WTC11 (cell line): ENCODE data around the gene LHX5.

Experiments used
- ESRRA ChIP-seq: sonication (generic); formaldehyde crosslinking; IDR thresholded peaks from 2 replicates; pipeline ENCODE4 v1.8.1; 2022; ENCODE audit warnings: mild to moderate bottlenecking, missing genetic modification reagents, borderline replicate concordance
- NR1H2 ChIP-seq: sonication (generic); formaldehyde crosslinking; IDR thresholded peaks from 2 replicates; pipeline ENCODE4 v1.9.0; 2021; ENCODE audit warnings: mild to moderate bottlenecking, moderate library complexity, missing genetic modification reagents
- OVOL2 ChIP-seq: fragments of 250-450 bp; sonication (Bioruptor Pico); IDR thresholded peaks from 2 replicates; pipeline ENCODE4 v1.9.0; 2021; ENCODE audit warnings: mild to moderate bottlenecking, borderline replicate concordance
- TEAD4 ChIP-seq: sonication (generic); formaldehyde crosslinking; IDR thresholded peaks from 2 replicates; pipeline ENCODE4 v1.8.0; 2022; ENCODE audit warnings: mild to moderate bottlenecking, missing genetic modification reagents
- ZNF232 ChIP-seq: sonication (generic); formaldehyde crosslinking; IDR thresholded peaks from 2 replicates; pipeline ENCODE4 v1.8.0; 2022; ENCODE audit warnings: mild to moderate bottlenecking, missing genetic modification reagents
- ZNF396 ChIP-seq: fragments of 250-450 bp; sonication (Bioruptor Pico); IDR thresholded peaks from 2 replicates; pipeline ENCODE4 v1.8.0; 2021; ENCODE audit warnings: mild to moderate bottlenecking, moderate library complexity, borderline replicate concordance
- TF ChIP-seq, protein P1 (sequence below): fragments of 200-600 bp; IDR thresholded peaks from 2 replicates; pipeline ENCODE4 v1.8.0; 2022; ENCODE audit warnings: antibody characterized with exemption
- TF ChIP-seq, protein P2 (sequence below): sonication (generic); formaldehyde crosslinking; IDR thresholded peaks from 2 replicates; pipeline ENCODE4 v1.8.0; 2022; ENCODE audit warnings: mild to moderate bottlenecking, missing genetic modification reagents
- TF ChIP-seq, protein P3 (sequence below): sonication (generic); formaldehyde crosslinking; IDR thresholded peaks from 2 replicates; pipeline ENCODE4 v1.8.1; 2023; ENCODE audit warnings: mild to moderate bottlenecking, missing genetic modification reagents, moderate library complexity
- TF ChIP-seq, protein P4 (sequence below): fragments of 250-450 bp; sonication (Bioruptor Pico); IDR thresholded peaks from 2 replicates; pipeline ENCODE4 v1.9.0; 2021; ENCODE audit warnings: mild to moderate bottlenecking

DNA sequence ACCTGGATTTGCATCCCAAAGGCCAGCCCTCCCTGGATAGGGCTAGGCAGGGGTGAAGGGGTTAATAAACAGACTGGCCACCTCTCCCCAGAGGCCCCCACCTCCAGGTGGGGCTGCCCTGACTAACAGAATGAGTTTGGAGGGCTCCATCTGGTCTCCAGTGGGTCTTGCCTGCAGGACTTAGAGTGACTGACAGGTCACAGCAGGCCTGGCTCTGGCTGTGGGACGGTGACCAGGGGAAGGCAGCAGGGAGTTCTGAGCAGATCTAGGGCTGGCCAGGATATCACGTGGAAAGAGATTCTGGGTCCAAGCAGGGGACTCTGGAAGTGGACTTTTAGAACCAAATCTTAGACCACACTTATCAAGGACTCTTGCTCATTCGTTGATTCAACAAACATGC lies 40.9 kb upstream of the LHX5 start:
- TF ChIP-seq ZNF396 (CRISPR knock-in tag) = no peak
- TF ChIP-seq ESRRA (CRISPR knock-in tag) = no peak
- TF ChIP-seq, protein P1, sequence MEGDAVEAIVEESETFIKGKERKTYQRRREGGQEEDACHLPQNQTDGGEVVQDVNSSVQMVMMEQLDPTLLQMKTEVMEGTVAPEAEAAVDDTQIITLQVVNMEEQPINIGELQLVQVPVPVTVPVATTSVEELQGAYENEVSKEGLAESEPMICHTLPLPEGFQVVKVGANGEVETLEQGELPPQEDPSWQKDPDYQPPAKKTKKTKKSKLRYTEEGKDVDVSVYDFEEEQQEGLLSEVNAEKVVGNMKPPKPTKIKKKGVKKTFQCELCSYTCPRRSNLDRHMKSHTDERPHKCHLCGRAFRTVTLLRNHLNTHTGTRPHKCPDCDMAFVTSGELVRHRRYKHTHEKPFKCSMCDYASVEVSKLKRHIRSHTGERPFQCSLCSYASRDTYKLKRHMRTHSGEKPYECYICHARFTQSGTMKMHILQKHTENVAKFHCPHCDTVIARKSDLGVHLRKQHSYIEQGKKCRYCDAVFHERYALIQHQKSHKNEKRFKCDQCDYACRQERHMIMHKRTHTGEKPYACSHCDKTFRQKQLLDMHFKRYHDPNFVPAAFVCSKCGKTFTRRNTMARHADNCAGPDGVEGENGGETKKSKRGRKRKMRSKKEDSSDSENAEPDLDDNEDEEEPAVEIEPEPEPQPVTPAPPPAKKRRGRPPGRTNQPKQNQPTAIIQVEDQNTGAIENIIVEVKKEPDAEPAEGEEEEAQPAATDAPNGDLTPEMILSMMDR = no peak
- TF ChIP-seq, protein P2, sequence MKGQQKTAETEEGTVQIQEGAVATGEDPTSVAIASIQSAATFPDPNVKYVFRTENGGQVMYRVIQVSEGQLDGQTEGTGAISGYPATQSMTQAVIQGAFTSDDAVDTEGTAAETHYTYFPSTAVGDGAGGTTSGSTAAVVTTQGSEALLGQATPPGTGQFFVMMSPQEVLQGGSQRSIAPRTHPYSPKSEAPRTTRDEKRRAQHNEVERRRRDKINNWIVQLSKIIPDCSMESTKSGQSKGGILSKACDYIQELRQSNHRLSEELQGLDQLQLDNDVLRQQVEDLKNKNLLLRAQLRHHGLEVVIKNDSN = no peak
- no peak for TF ChIP-seq OVOL2 (CRISPR knock-in tag)
- TF ChIP-seq NR1H2 (CRISPR knock-in tag) = no peak
- TF ChIP-seq ZNF232 (CRISPR knock-in tag) = no peak
- TF ChIP-seq TEAD4 (CRISPR knock-in tag) = no peak
- TF ChIP-seq, protein P3, sequence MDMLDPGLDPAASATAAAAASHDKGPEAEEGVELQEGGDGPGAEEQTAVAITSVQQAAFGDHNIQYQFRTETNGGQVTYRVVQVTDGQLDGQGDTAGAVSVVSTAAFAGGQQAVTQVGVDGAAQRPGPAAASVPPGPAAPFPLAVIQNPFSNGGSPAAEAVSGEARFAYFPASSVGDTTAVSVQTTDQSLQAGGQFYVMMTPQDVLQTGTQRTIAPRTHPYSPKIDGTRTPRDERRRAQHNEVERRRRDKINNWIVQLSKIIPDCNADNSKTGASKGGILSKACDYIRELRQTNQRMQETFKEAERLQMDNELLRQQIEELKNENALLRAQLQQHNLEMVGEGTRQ = no peak
- TF ChIP-seq, protein P4, sequence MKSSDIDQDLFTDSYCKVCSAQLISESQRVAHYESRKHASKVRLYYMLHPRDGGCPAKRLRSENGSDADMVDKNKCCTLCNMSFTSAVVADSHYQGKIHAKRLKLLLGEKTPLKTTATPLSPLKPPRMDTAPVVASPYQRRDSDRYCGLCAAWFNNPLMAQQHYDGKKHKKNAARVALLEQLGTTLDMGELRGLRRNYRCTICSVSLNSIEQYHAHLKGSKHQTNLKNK (CRISPR knock-in tag) = no peak
